ENCODE results near the gene TNKS2.

- TF ChIP-seq, protein P1, sequence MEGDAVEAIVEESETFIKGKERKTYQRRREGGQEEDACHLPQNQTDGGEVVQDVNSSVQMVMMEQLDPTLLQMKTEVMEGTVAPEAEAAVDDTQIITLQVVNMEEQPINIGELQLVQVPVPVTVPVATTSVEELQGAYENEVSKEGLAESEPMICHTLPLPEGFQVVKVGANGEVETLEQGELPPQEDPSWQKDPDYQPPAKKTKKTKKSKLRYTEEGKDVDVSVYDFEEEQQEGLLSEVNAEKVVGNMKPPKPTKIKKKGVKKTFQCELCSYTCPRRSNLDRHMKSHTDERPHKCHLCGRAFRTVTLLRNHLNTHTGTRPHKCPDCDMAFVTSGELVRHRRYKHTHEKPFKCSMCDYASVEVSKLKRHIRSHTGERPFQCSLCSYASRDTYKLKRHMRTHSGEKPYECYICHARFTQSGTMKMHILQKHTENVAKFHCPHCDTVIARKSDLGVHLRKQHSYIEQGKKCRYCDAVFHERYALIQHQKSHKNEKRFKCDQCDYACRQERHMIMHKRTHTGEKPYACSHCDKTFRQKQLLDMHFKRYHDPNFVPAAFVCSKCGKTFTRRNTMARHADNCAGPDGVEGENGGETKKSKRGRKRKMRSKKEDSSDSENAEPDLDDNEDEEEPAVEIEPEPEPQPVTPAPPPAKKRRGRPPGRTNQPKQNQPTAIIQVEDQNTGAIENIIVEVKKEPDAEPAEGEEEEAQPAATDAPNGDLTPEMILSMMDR (conservative IDR thresholded peaks at IDR 0.05; ENCODE audit: low read length), result no peak
- TF ChIP-seq EZH2phosphoT487 (IDR thresholded peaks at IDR 0.05; ENCODE audit: borderline replicate concordance), result no peak
Observed at GRCh38 chr10:91776266-91776665, 22.0 kb upstream of the TNKS2 start.

Measured in Loucy (cell line).